Smooth muscle cell (in vitro differentiated cells): Measurements from ENCODE around the gene ARIH1. TPM values are rescaled to one million over a fixed set of nuclear protein-coding genes. Genes with fewer than 3 reads are reported as not detected.

Source experiments
- DNase-seq: peaks from one replicate; lab custom pipeline; 2025; ENCODE audit not compliant: unreplicated experiment; lab: John Stamatoyannopoulos, UW
- H2AFZ ChIP-seq: fragments of 200-600 bp; sonication (generic); 2 replicates; pipeline ENCODE4 v1.6.0; 2016; ENCODE audit warnings: antibody characterized with exemption, low read depth, mild to moderate bottlenecking
- H3F3A ChIP-seq: fragments of 200-600 bp; sonication (generic); 2 replicates; pipeline ENCODE4 v1.6.0; 2017; ENCODE audit warnings: antibody characterized with exemption, low read depth
- H3K27ac ChIP-seq: fragments of 200-600 bp; sonication (generic); 2 replicates; pipeline ENCODE4 v1.5.1; 2016; ENCODE audit warnings: low read depth, mild to moderate bottlenecking
- H3K27me3 ChIP-seq: fragments of 200-600 bp; sonication (generic); 2 replicates; pipeline ENCODE4 v1.6.1; 2016; ENCODE audit warnings: low read depth, mild to moderate bottlenecking
- H3K36me3 ChIP-seq: fragments of 200-600 bp; sonication (generic); 2 replicates; pipeline ENCODE4 v1.5.1; 2016; ENCODE audit warnings: low read depth
- H3K4me1 ChIP-seq: fragments of 200-600 bp; sonication (generic); 2 replicates; pipeline ENCODE4 v1.5.1; 2016; ENCODE audit warnings: low read depth
- H3K4me2 ChIP-seq: fragments of 200-600 bp; sonication (generic); 2 replicates; pipeline ENCODE4 v1.6.0; 2016; ENCODE audit warnings: mild to moderate bottlenecking
- H3K4me3 ChIP-seq: fragments of 200-600 bp; sonication (generic); 2 replicates; pipeline ENCODE4 v1.5.1; 2016; ENCODE audit warnings: mild to moderate bottlenecking
- H3K79me2 ChIP-seq: fragments of 200-600 bp; sonication (generic); 2 replicates; pipeline ENCODE4 v1.6.0; 2016; ENCODE audit warnings: low read depth, mild to moderate bottlenecking
- H3K9ac ChIP-seq: fragments of 200-600 bp; sonication (generic); 2 replicates; pipeline ENCODE4 v1.6.0; 2016; ENCODE audit warnings: low read depth
- H3K9me3 ChIP-seq: fragments of 200-600 bp; sonication (generic); replicated peaks from 2 replicates; pipeline ENCODE4 v1.5.1; 2016; ENCODE audit warnings: low read depth
- H4K20me1 ChIP-seq: fragments of 200-600 bp; sonication (generic); 2 replicates; pipeline ENCODE4 v1.6.0; 2016; ENCODE audit warnings: low read depth
- CTCF ChIP-seq: fragments of 200-600 bp; sonication (generic); IDR thresholded peaks from 2 replicates; pipeline ENCODE4 v1.5.1; 2017; ENCODE audit warnings: borderline replicate concordance, mild to moderate bottlenecking, antibody characterized with exemption; ENCODE audit not compliant: insufficient read depth, poor library complexity, severe bottlenecking
- WGBS: methylation state at CpG from one replicate; pipeline ENCODE4 v1.1.7; 2016; ENCODE audit warnings: low lambda C conversion rate; 5-methylcytosine and 5-hydroxymethylcytosine counted together
- polyA plus RNA-seq: library from polyadenylated mRNA; unstranded; fragments of >200 nt; fragmentation: Nextera tagmentation; extraction: Ambion mirVana; gene quantifications from 2 replicates; pipeline ENCODE4 v1.2.1, GENCODE V29; 2016
- total RNA-seq: library from RNA; depleted of rRNA; stranded (reverse); fragments of >200 nt; gene quantifications from 2 replicates; pipeline ENCODE4 v1.2.3, GENCODE V29; 2014

Gene ARIH1
- total and polyA plus RNA-seq, 2 experiments from 2014 or later = 54.3 to 96.3 TPM

- no peak for DNase-seq
- Histone ChIP-seq H3K9me3 (no peaks in the 10 kb centered on the region), H2AFZ (peak overlapping the region; percentile 26), H3K27ac (peak overlapping the region; percentile 97), H3K79me2 (peaks cover 37% of the 10 kb centered on the region), H3K36me3 (no peaks in the 10 kb centered on the region), H3K9ac (peak overlapping the region; percentile 98), H3K4me2 (peak overlapping the region; percentile 95), H3K4me1 (peaks cover 26% of the 10 kb centered on the region), H3K27me3 (no peaks in the 10 kb centered on the region), H4K20me1 (peaks cover 34% of the 10 kb centered on the region), H3F3A (peaks cover 12% of the 10 kb centered on the region), H3K4me3 (peak overlapping the region; percentile 98)
- 57% methylated on average over 4 of the region's 4 CpGs for WGBS
- TF ChIP-seq CTCF = no peak
These were observed 1.0 kb upstream of the ARIH1 start for GRCh38 chr15:72472992-72473610.

- peaks cover 51% of the 10 kb centered on the region for H3K79me2 ChIP-seq
- peak overlapping the region; percentile 95 for H3K4me2 ChIP-seq
- no peak overlapping the region for H2AFZ ChIP-seq
- peak overlapping the region; percentile 97 for H3K27ac ChIP-seq
- H3K27me3 ChIP-seq = no peaks in the 10 kb centered on the region
- H3K4me3 ChIP-seq = peak overlapping the region; percentile 98
- H3K4me1 ChIP-seq = peaks cover 26% of the 10 kb centered on the region
- H4K20me1 ChIP-seq = peaks cover 48% of the 10 kb centered on the region
- peaks cover 12% of the 10 kb centered on the region for H3F3A ChIP-seq
- 2% methylated on average over 23 of the region's 67 CpGs for WGBS
- no peak for DNase-seq
- no peaks in the 10 kb centered on the region for H3K36me3 ChIP-seq
- H3K9me3 ChIP-seq = no peaks in the 10 kb centered on the region
- TF ChIP-seq CTCF = no peak
- peak overlapping the region; percentile 98 for H3K9ac ChIP-seq
These were observed 359 bp downstream of the ARIH1 start for GRCh38 chr15:72474466-72474911.

- H3F3A ChIP-seq = peaks cover 12% of the 10 kb centered on the region
- peak; percentile 33 for DNase-seq
- H3K4me3 ChIP-seq = peak overlapping the region; percentile 98
- H2AFZ ChIP-seq = no peak overlapping the region
- H3K36me3 ChIP-seq = no peaks in the 10 kb centered on the region
- H3K79me2 ChIP-seq = peaks cover 56% of the 10 kb centered on the region
- H3K4me1 ChIP-seq = peaks cover 26% of the 10 kb centered on the region
- no peaks in the 10 kb centered on the region for H3K27me3 ChIP-seq
- H3K27ac ChIP-seq = peak overlapping the region; percentile 97
- H3K9me3 ChIP-seq = no peaks in the 10 kb centered on the region
- under 1% methylated on average over 40 of the region's 42 CpGs for WGBS
- no peak for TF ChIP-seq CTCF
- H3K9ac ChIP-seq = peak overlapping the region; percentile 98
- H3K4me2 ChIP-seq = peak overlapping the region; percentile 95
- peaks cover 53% of the 10 kb centered on the region for H4K20me1 ChIP-seq
These were observed 940 bp downstream of the ARIH1 start for GRCh38 chr15:72474912-72475628.
